Hindlimb muscle (tissue), 1 donor: ENCODE measurements around the gene RALGPS2. TPM values are rescaled to one million over a fixed set of nuclear protein-coding genes. Genes with fewer than 3 reads are reported as not detected.
"Not testable (repeated sequence)": the region's sequence is repeated elsewhere in the genome, so short reads cannot be mapped to it uniquely, and the experiment has no call there.

Experiments
- DNase-seq: peaks from one replicate; pipeline ENCODE4 v3.0.0-alpha.2; 2013
- polyA plus RNA-seq: library from polyadenylated mRNA; unstranded; fragments of 120-200 nt; gene quantifications from one replicate; pipeline ENCODE4 v1.2.1, GENCODE V29; 2013; ENCODE audit not compliant: insufficient read length

RALGPS2 gene
- polyA plus RNA-seq, 1 donor, result 41.1 TPM

GRCh38 chr1:178781533-178782330 is 56.7 kb downstream of the RALGPS2 start:
- DNase-seq, result no peak

DNA sequence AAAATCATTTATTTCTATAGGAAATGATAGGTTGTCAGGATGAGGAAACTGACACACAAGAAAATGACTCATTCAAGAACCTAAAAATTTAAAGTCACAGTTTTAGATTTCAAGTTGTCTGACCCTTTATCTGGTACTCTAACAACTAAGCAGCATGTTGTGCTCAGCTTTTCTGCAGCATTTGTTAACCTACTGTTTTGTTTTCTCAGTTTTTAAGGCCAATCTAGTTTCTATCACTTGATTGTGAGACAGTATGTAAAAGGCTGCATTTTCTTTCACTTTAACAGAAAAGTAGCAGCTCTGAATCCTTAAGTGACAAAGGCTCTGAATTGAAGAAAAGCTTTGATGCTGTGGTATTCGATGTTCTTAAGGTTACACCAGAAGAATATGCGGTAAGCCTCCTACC is 59.1 kb downstream of the RALGPS2 start:
- no peak for DNase-seq

DNA sequence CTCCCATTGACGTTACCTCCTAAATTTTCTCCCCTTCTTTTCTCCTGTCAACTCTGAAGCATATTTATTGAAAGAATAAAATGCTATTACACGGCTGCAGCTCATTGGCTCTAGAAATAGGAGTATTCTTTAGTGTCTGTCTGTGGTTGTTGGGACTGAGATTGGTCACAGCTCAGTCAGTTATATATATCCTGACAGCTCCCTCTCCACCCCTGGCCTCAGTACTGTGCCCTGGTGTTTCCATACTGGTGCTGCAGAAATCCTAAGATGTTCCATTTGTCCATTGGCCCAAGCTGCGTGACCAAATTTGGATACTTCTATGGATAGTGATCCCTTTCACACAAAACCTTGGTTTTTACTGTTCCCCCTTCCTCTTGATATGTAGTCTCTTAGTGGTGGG is 67.3 kb downstream of the RALGPS2 start:
- DNase-seq, result no peak

GRCh38 chr1:178796013-178796412 is 71.0 kb downstream of the RALGPS2 start:
- DNase-seq, result no peak

GRCh38 chr1:178797590-178797989 is 72.5 kb downstream of the RALGPS2 start:
- no peak for DNase-seq

GRCh38 chr1:178798232-178798861 is 73.3 kb downstream of the RALGPS2 start:
- no peak for DNase-seq

- no peak for DNase-seq
Measured at GRCh38 chr1:178802873-178803272, 77.8 kb downstream of the RALGPS2 start.

- DNase-seq, result no peak
Measured at GRCh38 chr1:178806665-178807300, 81.7 kb downstream of the RALGPS2 start.

DNA sequence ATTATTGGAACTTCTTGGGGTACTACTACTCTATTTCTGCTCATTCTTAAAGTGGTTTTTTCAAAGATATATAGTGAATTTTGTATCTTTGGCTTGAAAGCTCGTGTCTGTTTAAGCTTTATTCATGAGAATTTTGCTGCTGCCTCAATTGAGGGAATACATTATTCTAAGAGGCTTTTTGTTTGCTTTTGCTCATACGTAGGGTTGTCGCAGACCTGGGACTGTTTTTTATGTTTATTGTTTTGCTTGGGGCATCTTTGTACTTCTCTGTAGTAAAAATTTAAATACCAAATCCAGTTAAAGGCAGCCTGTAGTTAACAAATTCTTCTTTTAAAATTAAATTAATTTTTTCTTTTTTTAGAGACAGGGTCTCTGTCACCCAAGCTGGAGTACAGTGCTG is 83.5 kb downstream of the RALGPS2 start:
- DNase-seq, result no peak

- no peak for DNase-seq
Measured at GRCh38 chr1:178810585-178810984, 85.5 kb downstream of the RALGPS2 start.

DNA sequence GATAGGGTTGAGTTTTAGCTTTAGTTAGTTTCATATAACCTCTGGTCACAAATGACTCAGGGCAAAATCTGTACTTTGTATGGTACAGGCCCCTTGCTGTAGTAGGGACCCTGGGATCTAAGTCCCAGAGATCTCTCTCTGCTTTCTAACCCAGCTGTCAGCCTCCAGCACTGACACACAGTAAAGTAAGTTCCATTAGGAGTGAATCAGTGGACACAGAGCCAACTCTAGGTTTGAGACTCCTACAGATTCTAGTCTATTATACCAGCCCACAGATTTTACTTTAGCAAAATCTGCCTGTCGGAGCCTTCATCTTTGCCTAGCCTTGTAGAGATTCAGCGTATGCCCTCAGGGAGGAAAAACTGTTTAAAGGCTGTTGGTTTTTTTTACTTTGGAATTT is 93.4 kb downstream of the RALGPS2 start:
- peak; percentile 13 for DNase-seq

DNA sequence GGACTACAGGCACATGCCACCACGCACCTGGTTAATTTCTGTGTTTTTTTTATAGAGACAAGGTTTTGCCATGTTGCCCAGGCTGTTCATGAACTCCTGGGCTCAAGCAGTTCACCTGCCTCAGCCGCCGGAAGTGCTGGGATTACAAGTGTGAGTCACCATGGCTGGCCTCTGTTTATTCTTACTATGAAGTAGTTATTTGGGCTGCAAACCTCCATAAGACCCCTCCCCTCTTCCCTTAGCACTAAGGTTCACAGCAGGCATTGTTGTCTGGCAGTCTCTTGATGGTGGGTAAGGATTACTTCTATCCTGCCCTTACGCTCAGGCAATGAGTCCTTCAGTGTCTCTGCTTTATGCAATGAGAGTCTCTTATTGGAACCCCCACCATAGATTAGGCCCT is 94.1 kb downstream of the RALGPS2 start:
- DNase-seq, result no peak

DNA sequence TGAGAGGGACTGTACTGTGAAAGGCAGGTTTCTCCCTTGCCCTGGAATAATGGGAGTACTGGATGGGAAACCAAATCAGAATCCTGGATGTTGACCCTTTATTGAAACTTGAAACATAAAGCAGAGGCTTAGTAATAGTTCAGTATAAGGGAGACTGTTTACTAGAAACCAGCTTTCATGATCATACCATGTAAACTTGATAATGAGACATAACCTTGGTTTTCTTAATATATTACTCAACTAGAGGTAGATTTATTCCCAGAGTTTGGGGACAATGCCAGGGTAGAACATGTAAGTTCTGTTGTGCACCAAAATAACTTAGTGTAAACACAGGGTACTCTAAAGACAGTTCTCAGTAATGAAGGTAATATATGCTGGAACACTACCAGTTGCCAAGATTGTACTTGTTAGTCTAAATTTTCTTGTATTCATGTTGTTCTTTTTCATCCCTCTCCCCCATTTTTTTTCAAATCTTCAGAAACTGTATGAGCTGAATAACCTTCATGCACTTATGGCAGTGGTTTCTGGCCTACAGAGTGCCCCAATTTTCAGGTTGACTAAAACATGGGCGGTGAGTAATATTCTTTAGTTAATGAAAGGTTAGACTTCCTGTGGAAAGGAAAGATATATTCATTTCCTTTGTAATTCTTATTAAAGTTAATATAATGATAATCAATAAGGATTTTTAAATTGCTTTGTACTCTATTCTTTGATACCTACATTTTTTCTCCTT is 96.3 kb downstream of the RALGPS2 start:
- DNase-seq, result no peak

- DNase-seq, result no peak
Measured at GRCh38 chr1:178825167-178825566, 100.1 kb downstream of the RALGPS2 start.

DNA sequence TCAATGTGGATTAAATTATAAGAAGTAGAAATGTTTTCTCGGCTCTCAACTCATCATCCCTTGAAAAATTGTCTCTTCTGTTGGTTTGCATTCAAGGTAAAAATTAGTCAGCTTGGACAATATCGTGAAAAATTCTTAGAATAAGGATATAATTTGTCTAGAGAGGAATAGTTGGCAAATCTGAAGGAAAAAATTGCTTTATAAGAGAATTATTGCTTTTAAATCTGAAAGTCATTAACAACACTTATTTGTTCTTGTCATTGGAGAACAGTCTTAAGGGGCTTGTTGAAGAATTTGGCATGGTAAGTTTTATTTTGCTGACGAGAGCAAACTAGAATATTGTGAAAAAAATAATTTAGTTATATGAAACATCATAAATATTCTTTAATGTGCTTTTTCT is 119.4 kb downstream of the RALGPS2 start:
- peak; percentile 65 for DNase-seq

- peak; percentile 61 for DNase-seq
Measured at GRCh38 chr1:178846306-178846705, 121.3 kb downstream of the RALGPS2 start.

DNA sequence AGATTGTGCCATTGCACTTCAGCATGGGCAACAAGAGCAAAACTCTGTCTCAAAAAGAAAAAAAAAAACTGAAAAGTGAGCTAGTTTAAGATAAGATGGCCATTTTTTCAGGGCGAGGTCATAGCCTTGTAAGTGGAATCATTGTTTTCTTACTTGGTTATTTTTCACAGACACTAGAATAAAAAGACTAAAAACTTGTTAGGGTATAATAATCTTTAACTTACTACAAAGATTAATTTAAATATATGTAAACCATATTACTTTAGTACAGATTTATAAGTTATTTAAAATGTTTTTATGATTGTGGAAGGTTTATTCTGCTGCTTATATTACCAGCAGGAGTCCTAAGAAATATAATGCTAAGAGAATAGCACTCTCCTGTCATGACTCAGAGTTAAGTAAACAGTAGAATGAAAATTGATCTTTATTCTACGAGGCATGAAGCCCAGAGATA is 122.4 kb downstream of the RALGPS2 start:
- DNase-seq, result no peak

DNA sequence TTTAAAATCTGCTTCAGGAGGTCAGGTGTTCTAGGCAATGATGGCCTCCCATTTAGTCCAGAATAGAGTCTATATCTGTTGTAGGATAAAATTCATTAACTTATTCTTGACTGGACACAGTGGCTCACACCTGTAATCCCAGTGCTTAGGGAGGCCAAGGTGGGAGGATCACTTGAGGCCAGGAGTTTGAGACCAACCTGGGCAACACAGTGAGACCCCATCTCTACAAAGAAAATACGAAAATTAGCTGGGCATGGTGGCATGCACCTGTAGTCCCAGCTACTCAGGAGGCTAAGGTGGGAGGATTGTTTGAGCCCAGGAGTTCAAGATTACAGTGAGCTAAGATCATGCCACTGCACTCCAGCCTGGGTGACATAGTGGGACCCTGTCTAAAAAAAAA is 122.9 kb downstream of the RALGPS2 start:
- not testable (repeated sequence) for DNase-seq

DNA sequence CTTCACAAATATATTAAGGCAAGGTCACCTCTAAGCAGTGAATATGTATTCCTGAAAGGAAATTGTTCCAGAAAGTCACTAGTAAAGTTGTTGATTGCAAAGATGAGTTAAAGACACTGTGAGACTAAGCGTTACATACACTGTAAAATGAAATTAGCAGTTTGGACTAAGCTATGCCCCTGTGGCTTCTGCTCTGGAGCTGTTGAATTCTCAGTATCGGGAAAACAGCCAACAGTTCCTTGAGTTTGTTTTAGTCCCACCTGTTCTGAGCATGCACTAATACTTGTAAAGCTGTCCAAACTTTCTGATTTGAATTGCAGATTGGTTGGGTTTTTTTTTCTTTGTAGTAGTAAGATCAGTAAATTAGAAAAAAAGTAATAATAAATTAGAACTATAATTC is 124.9 kb downstream of the RALGPS2 start:
- DNase-seq, result no peak

DNA sequence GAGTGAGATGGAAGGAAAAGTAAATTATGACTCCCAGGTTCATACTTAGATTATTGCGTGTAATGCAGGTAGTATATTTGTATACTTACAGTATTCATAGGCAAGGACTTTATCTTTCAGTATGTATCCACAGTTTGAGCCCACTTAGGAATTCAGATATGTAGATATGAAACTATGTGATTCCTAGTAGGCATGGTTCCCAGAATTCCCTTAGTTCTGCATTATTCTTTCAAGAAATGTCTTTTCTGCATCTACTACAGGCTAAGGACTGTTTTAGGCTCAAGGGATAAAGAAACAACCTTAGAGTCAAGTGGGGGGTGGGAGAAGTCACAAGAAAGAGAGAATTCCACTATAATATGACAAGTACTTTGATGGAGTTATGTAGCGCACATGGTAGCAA is 132.1 kb downstream of the RALGPS2 start:
- no peak for DNase-seq

GRCh38 chr1:178862416-178862815 is 137.4 kb downstream of the RALGPS2 start:
- DNase-seq, result no peak

DNA sequence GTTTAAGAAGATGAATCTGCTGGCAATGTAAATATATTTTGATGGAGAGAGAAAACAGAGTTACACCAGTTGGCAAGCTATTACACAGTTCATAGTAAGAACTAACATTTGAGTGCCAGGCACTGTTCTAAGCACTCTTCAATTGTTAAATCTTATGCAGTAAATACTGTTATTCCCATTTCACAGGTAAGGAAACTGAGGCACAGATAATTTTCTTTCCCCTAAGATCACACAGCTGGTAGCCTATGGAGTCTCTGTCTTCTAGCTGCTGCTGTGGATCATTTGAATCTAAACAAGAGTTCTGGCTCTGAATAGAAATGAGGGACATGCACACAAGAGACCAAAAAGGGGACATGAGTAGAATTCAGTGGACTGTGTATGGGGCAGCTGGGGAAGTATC is 137.8 kb downstream of the RALGPS2 start:
- DNase-seq, result no peak

GRCh38 chr1:178864326-178864725 is 139.3 kb downstream of the RALGPS2 start:
- no peak for DNase-seq
